Ureter (tissue), 1 donor: ENCODE data around the gene PNPO. TPM values are rescaled to one million over a fixed set of nuclear protein-coding genes. Genes with fewer than 3 reads are reported as not detected.
"Not testable (repeated sequence)": the region's sequence is repeated elsewhere in the genome, so short reads cannot be mapped to it uniquely, and the experiment has no call there.

Experiments
- DNase-seq: peaks from one replicate; pipeline ENCODE4 v3.0.0-alpha.2; 2020; ENCODE audit warnings: low spot score
- total RNA-seq: library from RNA; stranded (reverse); gene quantifications from one replicate; pipeline ENCODE4 v1.2.4, GENCODE V29; 2023
- donor health status: DM: yes; HTN: yes; CAD: no.

PNPO gene
- total RNA-seq, 1 donor from 2014 or later, result 40.9 TPM

GRCh38 chr17:47918006-47918405 lies 23.4 kb upstream of the PNPO start:
- no peak for DNase-seq

DNA sequence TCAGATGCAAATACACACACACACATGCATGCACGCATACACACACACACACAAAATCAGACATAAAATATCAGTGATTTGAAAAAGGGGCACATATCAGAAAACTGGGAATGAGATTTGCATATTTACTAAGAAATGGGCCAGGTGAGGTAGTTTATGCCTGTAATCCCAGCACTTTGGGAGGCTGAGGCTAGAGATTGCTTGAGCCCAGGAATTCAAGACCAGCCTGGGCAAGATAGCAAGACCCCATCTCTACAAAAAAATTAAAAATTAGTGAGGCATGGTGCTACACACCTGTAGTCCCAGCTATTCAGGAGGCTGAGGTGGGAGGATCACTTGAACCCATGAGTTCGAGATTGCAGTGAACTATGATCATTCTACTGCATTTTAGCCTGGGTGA lies 22.4 kb upstream of the PNPO start:
- no peak for DNase-seq

DNA sequence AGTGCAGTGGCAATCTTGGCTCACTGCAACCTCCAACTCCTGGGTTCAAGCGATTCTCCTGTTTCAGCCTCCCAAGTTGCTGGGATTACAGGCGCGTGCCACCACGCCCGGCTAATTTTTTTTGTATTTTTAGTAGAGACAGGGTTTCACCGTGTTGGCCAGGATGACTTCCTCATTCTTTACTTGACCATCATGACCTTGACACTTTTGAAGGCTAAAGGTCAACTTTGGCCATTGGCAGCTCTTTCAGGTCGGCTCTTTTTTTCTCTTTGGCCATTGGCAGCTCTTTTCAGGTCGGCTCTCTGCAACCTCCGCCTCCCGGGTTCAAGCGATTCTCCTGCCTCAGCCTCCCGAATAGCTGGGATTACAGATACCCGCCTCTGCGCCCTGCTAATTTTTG lies 21.5 kb upstream of the PNPO start:
- not testable (repeated sequence) for DNase-seq

DNA sequence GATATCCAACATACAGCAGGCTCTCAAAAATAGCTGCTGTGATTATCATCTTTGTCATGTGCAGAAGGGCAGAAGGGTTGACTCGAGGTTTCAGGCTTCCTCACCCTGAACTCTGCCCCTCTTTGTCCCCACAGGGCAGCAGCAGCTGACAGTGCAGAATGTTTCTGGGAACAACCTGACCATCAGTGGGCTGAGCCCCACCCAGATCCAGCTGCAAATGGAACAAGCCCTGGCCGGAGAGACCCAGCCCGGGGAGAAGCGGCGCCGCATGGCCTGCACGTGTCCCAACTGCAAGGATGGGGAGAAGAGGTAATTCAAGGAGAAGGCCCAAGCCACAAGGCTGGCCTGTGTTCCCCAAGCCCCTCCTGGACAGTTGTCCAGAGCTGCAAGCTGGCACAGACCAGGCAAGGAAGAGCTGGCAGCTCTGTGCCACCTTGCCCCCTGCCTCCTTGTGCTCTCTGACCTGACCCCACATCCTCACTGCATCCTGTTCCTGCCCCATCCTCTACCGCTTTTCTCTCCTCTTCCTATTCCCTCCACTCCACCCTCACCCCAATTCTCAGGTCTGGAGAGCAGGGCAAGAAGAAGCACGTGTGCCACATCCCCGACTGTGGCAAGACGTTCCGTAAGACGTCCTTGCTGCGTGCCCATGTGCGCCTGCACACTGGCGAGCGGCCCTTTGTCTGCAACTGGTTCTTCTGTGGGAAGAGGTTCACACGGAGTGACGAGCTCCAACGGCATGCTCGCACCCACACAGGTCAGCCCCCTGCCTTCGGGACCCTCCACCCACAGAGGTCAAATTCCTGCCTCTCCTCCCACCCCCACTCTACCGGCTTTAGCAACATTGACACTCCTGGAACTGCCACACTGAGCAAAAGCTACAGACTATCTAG lies 16.3 kb upstream of the PNPO start:
- DNase-seq, result no peak

GRCh38 chr17:47925678-47925988 lies 15.7 kb upstream of the PNPO start:
- no peak for DNase-seq

- no peak for DNase-seq
These were observed 13.5 kb upstream of the PNPO start for GRCh38 chr17:47927821-47928400.

DNA sequence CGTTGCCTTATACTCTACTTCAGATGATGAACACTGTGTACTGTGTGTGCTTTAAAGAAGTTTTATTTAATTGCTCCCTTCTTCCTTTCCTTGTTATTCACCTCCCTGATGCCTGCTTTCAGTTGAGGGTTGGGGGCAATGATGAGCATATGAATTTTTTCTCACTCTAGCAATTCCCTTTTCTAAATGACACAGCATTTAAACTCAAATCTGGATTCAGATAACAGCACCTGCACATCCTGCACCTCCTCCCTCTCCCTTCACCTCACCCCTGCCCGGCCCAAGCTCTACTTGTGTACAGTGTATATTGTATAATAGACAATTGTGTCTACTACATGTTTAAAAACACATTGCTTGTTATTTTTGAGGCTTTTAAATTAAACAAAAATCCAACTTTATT lies 13.0 kb upstream of the PNPO start:
- no peak for DNase-seq

- DNase-seq, result no peak
These were observed 12.0 kb upstream of the PNPO start for GRCh38 chr17:47929218-47930000.

- no peak for DNase-seq
These were observed 9.5 kb upstream of the PNPO start for GRCh38 chr17:47931848-47932247.

GRCh38 chr17:47934856-47935255 lies 6.5 kb upstream of the PNPO start:
- no peak for DNase-seq

DNA sequence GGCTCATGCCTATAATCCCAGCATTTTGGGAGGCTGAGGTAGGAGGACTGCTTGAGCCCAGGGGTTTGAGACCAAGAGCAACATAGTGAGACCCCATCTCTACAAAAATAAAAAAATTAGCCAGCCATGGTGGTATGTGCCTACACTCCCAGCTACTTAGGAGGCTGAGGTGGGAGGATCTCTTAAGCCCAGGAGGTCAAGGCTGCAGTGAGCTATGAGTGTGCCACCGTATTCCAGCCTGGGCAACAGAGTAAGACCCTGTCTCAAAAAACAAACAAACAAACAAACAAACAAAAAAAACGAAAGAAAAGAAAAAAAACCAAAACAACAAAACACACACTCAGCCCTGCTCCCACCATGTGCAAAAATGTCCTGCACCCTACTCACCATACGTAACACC lies 5.9 kb upstream of the PNPO start:
- DNase-seq, result not testable (repeated sequence)

DNA sequence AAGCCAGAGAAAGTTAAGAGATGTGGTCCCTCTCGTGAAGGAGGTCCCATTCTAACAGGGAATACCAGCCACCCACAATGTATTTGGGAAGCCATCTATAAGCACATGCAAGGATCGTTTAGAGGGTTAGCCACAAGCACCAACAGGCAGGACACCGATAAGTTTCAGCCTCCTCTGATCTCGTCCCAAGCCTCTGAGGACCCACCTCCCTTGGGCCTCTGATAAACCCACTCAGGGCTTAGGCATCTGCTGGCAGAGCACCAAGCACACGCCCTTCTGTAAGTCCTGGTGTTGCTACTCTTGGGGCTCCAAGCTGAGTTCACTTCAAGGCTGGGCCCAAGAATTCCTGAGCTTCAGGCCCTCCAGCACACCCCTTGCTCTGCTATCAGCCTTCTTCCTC lies 5.4 kb upstream of the PNPO start:
- no peak for DNase-seq

DNA sequence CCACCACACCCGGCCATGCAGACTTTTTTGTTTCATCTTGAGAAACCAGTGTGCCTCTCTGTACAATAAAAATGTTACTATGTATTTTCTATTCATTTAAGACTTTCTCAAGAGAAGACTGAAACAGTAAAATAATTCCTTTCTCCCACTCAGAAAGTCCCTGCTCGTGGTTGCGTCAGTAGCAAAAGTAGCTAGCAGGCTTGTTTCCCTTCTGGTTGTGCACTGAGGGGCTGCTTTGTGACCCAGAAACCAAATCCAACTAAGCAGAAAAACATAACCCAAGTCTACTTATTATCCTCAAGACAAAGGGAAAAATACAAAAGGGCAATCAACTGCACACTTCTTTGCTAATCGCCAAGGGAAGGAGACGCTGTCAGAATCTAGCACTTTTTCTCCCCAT lies 3.4 kb upstream of the PNPO start:
- DNase-seq, result no peak

GRCh38 chr17:47942096-47942510 lies 732 bp downstream of the PNPO start:
- no peak for DNase-seq

DNA sequence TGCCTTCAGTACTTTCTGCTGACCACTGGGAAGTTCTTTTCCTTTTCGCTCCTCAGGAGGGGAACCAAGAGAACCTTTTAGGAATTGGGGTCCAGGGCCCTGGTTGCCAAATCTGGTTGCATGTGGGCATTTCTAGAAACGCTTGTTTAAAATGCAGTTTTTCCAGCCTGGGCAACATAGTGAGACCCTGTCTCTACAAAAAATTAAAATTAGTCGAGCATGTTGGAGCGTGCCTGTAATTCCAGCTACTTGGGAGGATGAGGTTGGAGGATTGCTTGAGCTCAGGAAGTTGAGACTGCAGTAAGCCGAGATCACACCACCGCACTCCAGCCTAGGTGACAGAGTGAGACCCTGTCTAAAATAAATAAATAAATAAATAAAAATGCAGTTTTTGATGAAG lies 1.2 kb downstream of the PNPO start:
- no peak for DNase-seq

GRCh38 chr17:47945080-47945479 lies 3.7 kb downstream of the PNPO start:
- DNase-seq, result no peak

DNA sequence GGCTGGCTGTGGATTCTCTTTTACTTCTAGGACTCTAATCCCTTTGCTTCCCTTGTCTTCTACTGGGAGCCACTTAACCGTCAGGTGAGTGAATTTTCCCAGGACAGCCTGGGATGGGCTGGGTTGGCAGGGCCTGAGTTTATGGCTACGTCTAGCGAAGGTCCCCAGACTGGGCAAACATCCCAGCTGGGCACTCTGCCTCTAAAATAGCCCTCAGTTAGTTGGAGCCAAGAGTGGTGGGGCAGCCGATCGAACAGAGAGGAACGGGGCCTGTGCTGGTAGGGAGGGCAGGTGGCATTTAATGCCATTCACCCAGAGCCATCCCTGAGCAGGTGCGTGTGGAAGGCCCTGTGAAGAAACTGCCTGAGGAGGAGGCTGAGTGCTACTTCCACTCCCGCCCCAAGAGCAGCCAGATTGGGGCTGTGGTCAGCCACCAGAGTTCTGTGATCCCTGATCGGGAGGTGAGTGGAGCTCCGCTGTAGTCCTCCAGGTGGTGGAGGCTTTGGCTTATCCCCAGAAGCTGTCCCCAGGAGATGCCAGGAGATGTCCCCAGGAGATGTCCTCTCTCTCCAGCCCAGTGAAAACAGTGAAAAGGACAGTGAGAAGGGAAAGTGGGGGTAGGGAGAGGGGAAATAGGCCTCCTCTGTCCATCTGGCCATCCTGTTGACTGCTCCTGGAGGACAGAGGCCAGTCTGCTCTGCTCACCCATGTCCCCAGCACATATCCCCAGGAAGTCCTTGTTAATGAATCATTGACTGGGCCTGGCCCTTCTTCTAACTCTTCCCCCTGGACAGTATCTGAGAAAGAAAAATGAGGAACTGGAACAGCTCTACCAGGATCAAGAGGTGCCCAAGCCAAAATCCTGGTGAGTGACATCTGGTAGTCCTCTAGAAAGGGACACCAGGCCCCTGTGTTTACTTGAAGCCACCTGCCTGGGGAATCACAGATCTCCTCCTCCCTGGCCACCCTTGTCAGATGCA lies 4.4 kb downstream of the PNPO start:
- DNase-seq, result no peak

DNA sequence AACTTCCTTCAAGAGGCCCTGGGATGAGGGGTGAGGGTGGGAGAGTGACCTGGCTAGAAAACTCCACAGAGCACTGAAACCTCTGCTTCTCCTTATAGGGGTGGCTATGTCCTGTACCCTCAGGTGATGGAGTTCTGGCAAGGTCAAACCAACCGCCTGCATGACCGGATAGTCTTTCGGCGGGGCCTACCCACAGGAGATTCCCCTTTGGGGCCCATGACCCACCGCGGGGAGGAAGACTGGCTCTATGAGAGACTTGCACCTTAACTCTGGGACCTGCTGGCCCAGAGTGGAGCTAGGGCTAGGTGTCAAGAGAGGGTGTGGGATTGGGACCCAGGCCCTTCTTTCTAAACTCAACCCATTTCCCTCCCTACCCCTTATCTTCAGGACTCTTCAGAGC lies 5.1 kb downstream of the PNPO start:
- no peak for DNase-seq

DNA sequence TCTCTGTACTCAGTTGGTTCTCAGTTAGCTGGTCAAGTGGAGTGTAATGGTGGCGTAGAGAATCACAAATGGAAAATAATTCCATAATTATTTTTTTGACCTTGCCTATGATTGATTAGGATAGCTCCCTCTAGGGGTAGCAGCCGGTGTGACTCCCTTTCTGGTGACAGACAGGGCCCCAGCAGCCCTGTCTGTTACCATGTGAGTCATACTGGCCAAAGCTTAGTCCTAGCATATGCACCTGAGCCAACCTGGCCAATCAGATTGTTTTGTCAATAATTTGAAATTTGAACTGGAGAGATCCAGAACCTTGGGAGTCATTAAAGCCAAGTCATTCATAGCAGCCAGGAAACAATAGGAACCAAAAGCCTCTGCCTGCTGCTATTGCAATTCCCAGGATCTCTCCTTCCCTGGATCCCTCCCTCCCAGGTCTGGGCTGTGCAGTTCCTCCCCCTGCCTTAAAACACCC lies 5.6 kb downstream of the PNPO start:
- peak; percentile 79 for DNase-seq

DNA sequence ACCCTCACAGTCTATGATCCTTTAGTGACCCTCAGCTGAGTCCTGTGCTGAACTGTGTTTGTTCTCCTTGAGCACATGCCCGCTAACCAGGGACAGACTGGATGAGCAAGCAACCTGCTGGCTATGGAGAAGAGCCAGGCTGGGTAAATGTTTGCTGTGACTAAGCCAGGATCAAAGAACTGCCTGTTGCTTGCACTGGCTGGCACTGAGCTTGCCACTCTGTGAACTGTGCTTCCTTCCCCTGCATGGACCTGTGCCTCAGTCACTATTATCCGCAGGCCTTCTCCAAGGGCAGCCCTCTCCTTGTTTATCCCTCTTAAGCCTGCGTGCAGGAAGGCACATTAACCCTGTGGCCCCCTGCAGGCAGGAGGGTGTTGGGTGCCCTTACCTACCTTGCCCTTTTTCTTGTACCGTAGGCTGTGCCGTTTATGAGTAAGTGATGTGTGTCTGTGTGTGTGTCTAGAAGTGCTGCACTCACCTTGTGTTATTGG lies 7.4 kb downstream of the PNPO start:
- DNase-seq, result no peak

- peak; percentile 93 for DNase-seq
These were observed 7.9 kb downstream of the PNPO start for GRCh38 chr17:47949197-47949759.
